ENCODE measurements around the gene RPL21.
"Not testable (repeated sequence)": the region's sequence is repeated elsewhere in the genome, so short reads cannot be mapped to it uniquely, and the experiment has no call there.

RPL21 gene

GRCh38 chr13:27281420-27281819, 30.1 kb downstream of the RPL21 start:
- Histone ChIP-seq H3K4me1 (peaks cover 15% of the 10 kb centered on the region), H3K27me3 (no peaks in the 10 kb centered on the region), H3K4me3 (no peak overlapping the region), H3K27ac (no peak overlapping the region), H4K20me1 (no peaks in the 10 kb centered on the region), H3K9me3 (no peaks in the 10 kb centered on the region), H3K4me2 (no peak overlapping the region), H3K36me3 (no peaks in the 10 kb centered on the region), H3K9ac (no peak overlapping the region)
- no peak for TF ChIP-seq Cebpa-rat (IDR thresholded peaks at IDR 0.05)

GRCh38 chr13:27283906-27284493, 32.6 kb downstream of the RPL21 start:
- Histone ChIP-seq H3K27ac (no peak overlapping the region), H3K9ac (no peak overlapping the region), H3K36me3 (no peaks in the 10 kb centered on the region), H3K9me3 (no peaks in the 10 kb centered on the region), H3K4me1 (peaks cover 15% of the 10 kb centered on the region), H3K4me2 (no peak overlapping the region), H4K20me1 (no peaks in the 10 kb centered on the region), H3K4me3 (no peak overlapping the region), H3K27me3 (no peaks in the 10 kb centered on the region)
- no peak for TF ChIP-seq Cebpa-rat (IDR thresholded peaks at IDR 0.05)

GRCh38 chr13:27288392-27288791, 37.0 kb downstream of the RPL21 start:
- no peak overlapping the region for H3K9ac ChIP-seq
- H3K4me1 ChIP-seq: peaks cover 15% of the 10 kb centered on the region
- no peaks in the 10 kb centered on the region for H3K9me3 ChIP-seq
- no peaks in the 10 kb centered on the region for H3K36me3 ChIP-seq
- H3K4me2 ChIP-seq: no peak overlapping the region
- H3K27me3 ChIP-seq: no peaks in the 10 kb centered on the region
- H4K20me1 ChIP-seq: no peaks in the 10 kb centered on the region
- no peak for TF ChIP-seq Cebpa-rat (IDR thresholded peaks at IDR 0.05)
- H3K4me3 ChIP-seq: no peak overlapping the region
- no peak overlapping the region for H3K27ac ChIP-seq

- no peak for TF ChIP-seq Cebpa-rat (IDR thresholded peaks at IDR 0.05)
These were observed 37.8 kb downstream of the RPL21 start for GRCh38 chr13:27289011-27289665.

GRCh38 chr13:27290715-27291114, 39.4 kb downstream of the RPL21 start:
- no peak overlapping the region for H3K4me3 ChIP-seq
- H3K27ac ChIP-seq: no peak overlapping the region
- no peaks in the 10 kb centered on the region for H3K36me3 ChIP-seq
- H3K27me3 ChIP-seq: no peaks in the 10 kb centered on the region
- H3K9me3 ChIP-seq: no peaks in the 10 kb centered on the region
- no peak overlapping the region for H3K9ac ChIP-seq
- H3K4me2 ChIP-seq: no peak overlapping the region
- H3K4me1 ChIP-seq: peaks cover 2% of the 10 kb centered on the region
- H4K20me1 ChIP-seq: no peaks in the 10 kb centered on the region
- no peak for TF ChIP-seq Cebpa-rat (IDR thresholded peaks at IDR 0.05)

More at GRCh38 chr13:27289011-27289665, 37.8 kb downstream of the RPL21 start:
- H3K9ac ChIP-seq: no peak overlapping the region
- no peaks in the 10 kb centered on the region for H3K27me3 ChIP-seq
- H3K36me3 ChIP-seq: no peaks in the 10 kb centered on the region
- no peaks in the 10 kb centered on the region for H4K20me1 ChIP-seq
- no peak overlapping the region for H3K4me2 ChIP-seq
- no peak overlapping the region for H3K27ac ChIP-seq
- no peak overlapping the region for H3K4me3 ChIP-seq
- no peaks in the 10 kb centered on the region for H3K9me3 ChIP-seq
- H3K4me1 ChIP-seq: peaks cover 15% of the 10 kb centered on the region

GRCh38 chr13:27291967-27292366, 40.6 kb downstream of the RPL21 start:
- H4K20me1 ChIP-seq, H3K4me1 ChIP-seq, H3K4me3 ChIP-seq, H3K9me3 ChIP-seq, H3K9ac ChIP-seq, H3K4me2 ChIP-seq, H3K27me3 ChIP-seq, H3K36me3 ChIP-seq, H3K27ac ChIP-seq: not testable (repeated sequence)

GRCh38 chr13:27293076-27293691, 41.8 kb downstream of the RPL21 start:
- no peak overlapping the region for H3K9ac ChIP-seq
- no peak for TF ChIP-seq Cebpa-rat (IDR thresholded peaks at IDR 0.05)
- H3K27ac ChIP-seq: no peak overlapping the region
- no peaks in the 10 kb centered on the region for H3K27me3 ChIP-seq
- H3K4me3 ChIP-seq: no peak overlapping the region
- H3K4me1 ChIP-seq: no peaks in the 10 kb centered on the region; the same call in 1 of the 2 replicates
- H3K36me3 ChIP-seq: no peaks in the 10 kb centered on the region
- H3K9me3 ChIP-seq: no peaks in the 10 kb centered on the region
- no peak overlapping the region for H3K4me2 ChIP-seq
- H4K20me1 ChIP-seq: no peaks in the 10 kb centered on the region

GRCh38 chr13:27293873-27294515, 42.6 kb downstream of the RPL21 start:
- TF ChIP-seq Cebpa-rat (IDR thresholded peaks at IDR 0.05): no peak
- Histone ChIP-seq H3K9ac (no peak overlapping the region), H4K20me1 (no peaks in the 10 kb centered on the region), H3K4me3 (no peak overlapping the region), H3K27me3 (no peaks in the 10 kb centered on the region), H3K9me3 (no peaks in the 10 kb centered on the region), H3K27ac (no peak overlapping the region), H3K4me1 (no peaks in the 10 kb centered on the region; the same call in 1 of the 2 replicates), H3K36me3 (no peaks in the 10 kb centered on the region), H3K4me2 (no peak overlapping the region)

GRCh38 chr13:27295096-27295495, 43.7 kb downstream of the RPL21 start:
- Histone ChIP-seq H3K27ac (no peak overlapping the region), H3K36me3 (no peaks in the 10 kb centered on the region), H3K4me3 (no peak overlapping the region), H3K4me2 (no peak overlapping the region), H4K20me1 (no peaks in the 10 kb centered on the region), H3K9me3 (no peaks in the 10 kb centered on the region), H3K9ac (no peak overlapping the region), H3K4me1 (no peaks in the 10 kb centered on the region; the same call in 1 of the 2 replicates), H3K27me3 (no peaks in the 10 kb centered on the region)
- no peak for TF ChIP-seq Cebpa-rat (IDR thresholded peaks at IDR 0.05)

GRCh38 chr13:27295660-27296059, 44.3 kb downstream of the RPL21 start:
- Histone ChIP-seq H3K36me3 (no peaks in the 10 kb centered on the region), H3K9me3 (no peaks in the 10 kb centered on the region), H3K9ac (no peak overlapping the region), H3K4me2 (no peak overlapping the region), H3K27ac (no peak overlapping the region), H4K20me1 (no peaks in the 10 kb centered on the region), H3K4me3 (no peak overlapping the region), H3K4me1 (no peaks in the 10 kb centered on the region; the same call in 1 of the 2 replicates), H3K27me3 (no peaks in the 10 kb centered on the region)
- no peak for TF ChIP-seq Cebpa-rat (IDR thresholded peaks at IDR 0.05)

Measured in BLaER1 (cell line).